Fibroblast of the aortic adventitia (primary cell): Measurements from ENCODE around the gene LMO3. TPM values are rescaled to one million over a fixed set of nuclear protein-coding genes. Genes with fewer than 3 reads are reported as not detected.

Experiments used
- DNase-seq: peaks from one replicate; pipeline ENCODE4 v3.0.0-alpha.2; 2010; ENCODE audit warnings: low read depth
- H3K4me3 ChIP-seq: 2 replicates; pipeline ENCODE4 v1.5.1; 2011; ENCODE audit warnings: low read depth, mild to moderate bottlenecking, control low read depth, low read length, moderate library complexity
- CTCF ChIP-seq: IDR thresholded peaks from 2 replicates; pipeline ENCODE4 v1.5.1; 2011; ENCODE audit warnings: mild to moderate bottlenecking, low read length, control low read depth, inconsistent platforms; ENCODE audit not compliant: insufficient read depth
- total RNA-seq: library from RNA; depleted of rRNA; stranded (reverse); fragments of >200 nt; gene quantifications from 2 replicates; pipeline ENCODE4 v1.2.3, GENCODE V29; 2012; ENCODE audit warnings: low replicate concordance

The LMO3 gene
- total RNA-seq, 1 donor = 3.6 TPM

- DNase-seq = no peak
- no peak for TF ChIP-seq CTCF
- no peak overlapping the region for H3K4me3 ChIP-seq
These were observed 74.3 kb downstream of the LMO3 start for GRCh38 chr12:16531621-16532020.

GRCh38 chr12:16530268-16530850 lies 75.6 kb downstream of the LMO3 start:
- no peak overlapping the region for H3K4me3 ChIP-seq
- TF ChIP-seq CTCF = no peak
- no peak for DNase-seq

GRCh38 chr12:16526693-16527092 lies 79.3 kb downstream of the LMO3 start:
- no peak overlapping the region for H3K4me3 ChIP-seq
- DNase-seq = peak; percentile 97
- no peak for TF ChIP-seq CTCF

GRCh38 chr12:16524378-16524777 lies 81.6 kb downstream of the LMO3 start:
- TF ChIP-seq CTCF = no peak
- no peak overlapping the region for H3K4me3 ChIP-seq
- DNase-seq = no peak

GRCh38 chr12:16523951-16524331 lies 82.0 kb downstream of the LMO3 start:
- no peak for TF ChIP-seq CTCF
- peak; percentile 13 for DNase-seq
- no peak overlapping the region for H3K4me3 ChIP-seq

GRCh38 chr12:16523284-16523950 lies 82.5 kb downstream of the LMO3 start:
- peak; percentile 22 for DNase-seq
- TF ChIP-seq CTCF = no peak
- no peak overlapping the region for H3K4me3 ChIP-seq
